Dendritic cell treated with granulocyte-macrophage colony-stimulating factor and Interleukin-4, amounts not matched to agents 40 ng/mL and 50 ng/mL, for 4 days (primary cell): Measurements from ENCODE around the gene KRT40.

Experiments
- H3K27ac Mint-ChIP-seq: one replicate; pipeline ENCODE4 v1.8.0; 2022; ENCODE audit warnings: mild to moderate bottlenecking, mixed read lengths
- H3K27me3 Mint-ChIP-seq: one replicate; pipeline ENCODE4 v1.8.0; 2022; ENCODE audit warnings: mild to moderate bottlenecking, mixed read lengths
- H3K36me3 Mint-ChIP-seq: one replicate; pipeline ENCODE4 v1.8.0; 2022; ENCODE audit warnings: low read depth, mixed read lengths
- H3K4me1 Mint-ChIP-seq: one replicate; pipeline ENCODE4 v1.8.0; 2022; ENCODE audit warnings: low read depth, mixed read lengths
- H3K4me3 Mint-ChIP-seq: one replicate; pipeline ENCODE4 v1.8.0; 2022; ENCODE audit warnings: mild to moderate bottlenecking, moderate library complexity, mixed read lengths
- H3K9me3 Mint-ChIP-seq: one replicate; pipeline ENCODE4 v1.8.0; 2022; ENCODE audit warnings: mixed read lengths
- intact Hi-C: fragments of 100-400 bp; cut with micrococcal nuclease; formaldehyde crosslinking; loops from one replicate; pipeline ENCODE4 v1.15.0; 2022

The KRT40 gene

GRCh38 chr17:40952661-40953060, 31.5 kb downstream of the KRT40 start:
- no peaks in the 10 kb centered on the region for H3K36me3 Mint-ChIP-seq
- no peak overlapping the region for H3K4me3 Mint-ChIP-seq
- H3K9me3 Mint-ChIP-seq: no peaks in the 10 kb centered on the region
- H3K27me3 Mint-ChIP-seq: peaks cover 37% of the 10 kb centered on the region
- intact Hi-C loops: no loop called here
- H3K27ac Mint-ChIP-seq: no peak overlapping the region
- peaks cover 31% of the 10 kb centered on the region for H3K4me1 Mint-ChIP-seq

- H3K27me3 Mint-ChIP-seq: peaks cover 38% of the 10 kb centered on the region
Observed at GRCh38 chr17:40952154-40952553, 32.0 kb downstream of the KRT40 start.

GRCh38 chr17:40951011-40951622, 33.0 kb downstream of the KRT40 start:
- intact Hi-C loops: no loop called here

More at GRCh38 chr17:40952154-40952553, 32.0 kb downstream of the KRT40 start:
- intact Hi-C loops: no loop called here
- Mint-ChIP-seq H3K36me3 (no peaks in the 10 kb centered on the region), H3K4me3 (no peak overlapping the region), H3K9me3 (no peaks in the 10 kb centered on the region), H3K4me1 (peaks cover 31% of the 10 kb centered on the region), H3K27ac (no peak overlapping the region)

GRCh38 chr17:40950176-40950575, 34.0 kb downstream of the KRT40 start:
- Mint-ChIP-seq H3K36me3 (no peaks in the 10 kb centered on the region), H3K4me3 (no peak overlapping the region), H3K9me3 (no peaks in the 10 kb centered on the region), H3K4me1 (peaks cover 31% of the 10 kb centered on the region), H3K27ac (no peak overlapping the region), H3K27me3 (peaks cover 52% of the 10 kb centered on the region)
- intact Hi-C loops: no loop called here

More at GRCh38 chr17:40951011-40951622, 33.0 kb downstream of the KRT40 start:
- H3K4me3 Mint-ChIP-seq: no peak overlapping the region
- H3K27ac Mint-ChIP-seq: no peak overlapping the region
- no peaks in the 10 kb centered on the region for H3K36me3 Mint-ChIP-seq
- H3K27me3 Mint-ChIP-seq: peaks cover 46% of the 10 kb centered on the region
- H3K9me3 Mint-ChIP-seq: no peaks in the 10 kb centered on the region
- H3K4me1 Mint-ChIP-seq: peaks cover 31% of the 10 kb centered on the region

GRCh38 chr17:40949418-40949817, 34.7 kb downstream of the KRT40 start:
- no peak overlapping the region for H3K4me3 Mint-ChIP-seq
- no peak overlapping the region for H3K27ac Mint-ChIP-seq
- peaks cover 50% of the 10 kb centered on the region for H3K27me3 Mint-ChIP-seq
- intact Hi-C loops: no loop called here
- H3K36me3 Mint-ChIP-seq: no peaks in the 10 kb centered on the region
- peaks cover 27% of the 10 kb centered on the region for H3K4me1 Mint-ChIP-seq
- H3K9me3 Mint-ChIP-seq: no peaks in the 10 kb centered on the region

- H3K4me1 Mint-ChIP-seq: peaks cover 13% of the 10 kb centered on the region
- H3K4me3 Mint-ChIP-seq: no peak overlapping the region
- intact Hi-C loops: no loop called here
- H3K9me3 Mint-ChIP-seq: peaks cover 3% of the 10 kb centered on the region
- peaks cover 45% of the 10 kb centered on the region for H3K27me3 Mint-ChIP-seq
- no peak overlapping the region for H3K27ac Mint-ChIP-seq
- H3K36me3 Mint-ChIP-seq: no peaks in the 10 kb centered on the region
Observed at GRCh38 chr17:40947929-40948328, 36.2 kb downstream of the KRT40 start.

GRCh38 chr17:40945414-40945813, 38.7 kb downstream of the KRT40 start:
- peaks cover 13% of the 10 kb centered on the region for H3K9me3 Mint-ChIP-seq
- intact Hi-C loops: no loop called here
- no peak overlapping the region for H3K4me3 Mint-ChIP-seq
- H3K27me3 Mint-ChIP-seq: peaks cover 37% of the 10 kb centered on the region
- H3K27ac Mint-ChIP-seq: no peak overlapping the region
- H3K4me1 Mint-ChIP-seq: peaks cover 15% of the 10 kb centered on the region
- H3K36me3 Mint-ChIP-seq: no peaks in the 10 kb centered on the region

- Mint-ChIP-seq H3K9me3 (peaks cover 13% of the 10 kb centered on the region), H3K36me3 (no peaks in the 10 kb centered on the region), H3K27ac (no peak overlapping the region), H3K27me3 (peaks cover 32% of the 10 kb centered on the region), H3K4me3 (no peak overlapping the region), H3K4me1 (peaks cover 15% of the 10 kb centered on the region)
- intact Hi-C loops: no loop called here
Observed at GRCh38 chr17:40944531-40944930, 39.6 kb downstream of the KRT40 start.

GRCh38 chr17:40942553-40942952, 41.6 kb downstream of the KRT40 start:
- H3K27ac Mint-ChIP-seq: peak overlapping the region; percentile 31
- intact Hi-C loops: no loop called here
- peaks cover 7% of the 10 kb centered on the region for H3K4me1 Mint-ChIP-seq
- H3K9me3 Mint-ChIP-seq: peaks cover 13% of the 10 kb centered on the region
- H3K36me3 Mint-ChIP-seq: no peaks in the 10 kb centered on the region
- H3K4me3 Mint-ChIP-seq: no peak overlapping the region
- H3K27me3 Mint-ChIP-seq: peaks cover 18% of the 10 kb centered on the region

GRCh38 chr17:40940266-40940665, 43.9 kb downstream of the KRT40 start:
- no peaks in the 10 kb centered on the region for H3K36me3 Mint-ChIP-seq
- peaks cover 5% of the 10 kb centered on the region for H3K27me3 Mint-ChIP-seq
- H3K4me1 Mint-ChIP-seq: peaks cover 20% of the 10 kb centered on the region
- no peak overlapping the region for H3K27ac Mint-ChIP-seq
- no peak overlapping the region for H3K4me3 Mint-ChIP-seq
- H3K9me3 Mint-ChIP-seq: peaks cover 13% of the 10 kb centered on the region
- intact Hi-C loops: no loop called here

- intact Hi-C loops: no loop called here
- H3K27me3 Mint-ChIP-seq: peaks cover 4% of the 10 kb centered on the region
Observed at GRCh38 chr17:40938981-40939380, 45.1 kb downstream of the KRT40 start.

GRCh38 chr17:40937384-40937819, 46.7 kb downstream of the KRT40 start, which contains the start of gene KRT23:
Gene KRT23 (minus strand): TSS chr17:40937646. CDS start chr17:40936603, 1,043 bp downstream.
- Mint-ChIP-seq H3K4me3 (no peak within 1 kb of the TSS), H3K27ac (no peak within 1 kb of the TSS), H3K27me3 (peaks cover 6% of the 10 kb centered on the region), H3K9me3 (peaks cover 5% of the 10 kb centered on the region), H3K4me1 (peaks cover 15% of the 10 kb centered on the region), H3K36me3 (no peaks in the 10 kb centered on the region)
- intact Hi-C loops: no loop called here

More at GRCh38 chr17:40938981-40939380, 45.1 kb downstream of the KRT40 start:
- Mint-ChIP-seq H3K9me3 (peaks cover 13% of the 10 kb centered on the region), H3K4me3 (no peak overlapping the region), H3K4me1 (peaks cover 20% of the 10 kb centered on the region), H3K36me3 (no peaks in the 10 kb centered on the region), H3K27ac (no peak overlapping the region)

GRCh38 chr17:40936976-40937375, 47.1 kb downstream of the KRT40 start:
- Mint-ChIP-seq H3K36me3 (no peaks in the 10 kb centered on the region), H3K27ac (no peak overlapping the region), H3K9me3 (peaks cover under 1% of the 10 kb centered on the region), H3K27me3 (peaks cover 6% of the 10 kb centered on the region), H3K4me1 (peaks cover 13% of the 10 kb centered on the region), H3K4me3 (no peak overlapping the region)
- intact Hi-C loops: no loop called here

- H3K4me1 Mint-ChIP-seq: peaks cover 13% of the 10 kb centered on the region
- intact Hi-C loops: no loop called here
- H3K27me3 Mint-ChIP-seq: peaks cover 6% of the 10 kb centered on the region
- H3K27ac Mint-ChIP-seq: no peak overlapping the region
- H3K4me3 Mint-ChIP-seq: no peak overlapping the region
- no peaks in the 10 kb centered on the region for H3K36me3 Mint-ChIP-seq
- no peaks in the 10 kb centered on the region for H3K9me3 Mint-ChIP-seq
Observed at GRCh38 chr17:40936437-40936971, 47.6 kb downstream of the KRT40 start.

- H3K4me3 Mint-ChIP-seq: no peak overlapping the region
- intact Hi-C loops: no loop called here
- peaks cover 13% of the 10 kb centered on the region for H3K4me1 Mint-ChIP-seq
- H3K36me3 Mint-ChIP-seq: no peaks in the 10 kb centered on the region
- peaks cover 10% of the 10 kb centered on the region for H3K27me3 Mint-ChIP-seq
- H3K27ac Mint-ChIP-seq: no peak overlapping the region
- H3K9me3 Mint-ChIP-seq: no peaks in the 10 kb centered on the region
Observed at GRCh38 chr17:40935624-40936023, 48.5 kb downstream of the KRT40 start.
